NCI-H2081 (cell line): ENCODE data around the gene MYPN.
"Not testable (repeated sequence)": the region's sequence is repeated elsewhere in the genome, so short reads cannot be mapped to it uniquely, and the experiment has no call there.

Experiments
- DNase-seq, 2 experiments: peaks; one replicate each; lab custom pipeline; 2025; lab: John Stamatoyannopoulos, UW

Gene MYPN

DNA sequence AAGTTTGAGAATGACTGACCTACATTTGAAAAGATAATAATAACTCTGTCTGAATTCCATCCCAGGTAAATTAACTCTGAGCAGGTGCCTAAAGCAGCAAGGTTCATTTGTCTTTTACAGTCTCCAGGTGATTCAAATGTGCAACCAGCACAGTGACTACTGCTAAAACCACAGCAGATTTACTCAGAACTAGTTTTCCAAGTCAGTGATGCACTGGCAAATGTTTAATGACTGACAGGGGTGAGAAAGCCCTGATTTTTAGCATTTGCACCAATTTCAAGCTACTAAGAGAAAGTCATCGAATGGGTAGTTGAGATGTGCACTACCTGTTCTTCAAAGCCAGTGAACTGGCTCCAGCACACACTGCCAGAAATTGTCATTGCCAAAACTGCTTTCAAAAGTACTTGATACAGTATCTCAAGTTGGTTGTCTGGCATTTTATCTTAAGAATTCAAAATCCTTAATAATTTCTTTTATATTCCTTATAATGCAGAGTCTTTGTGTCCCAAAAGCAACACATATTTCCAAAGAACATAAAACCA is 62.3 kb downstream of the MYPN start:
- DNase-seq: no peak

DNA sequence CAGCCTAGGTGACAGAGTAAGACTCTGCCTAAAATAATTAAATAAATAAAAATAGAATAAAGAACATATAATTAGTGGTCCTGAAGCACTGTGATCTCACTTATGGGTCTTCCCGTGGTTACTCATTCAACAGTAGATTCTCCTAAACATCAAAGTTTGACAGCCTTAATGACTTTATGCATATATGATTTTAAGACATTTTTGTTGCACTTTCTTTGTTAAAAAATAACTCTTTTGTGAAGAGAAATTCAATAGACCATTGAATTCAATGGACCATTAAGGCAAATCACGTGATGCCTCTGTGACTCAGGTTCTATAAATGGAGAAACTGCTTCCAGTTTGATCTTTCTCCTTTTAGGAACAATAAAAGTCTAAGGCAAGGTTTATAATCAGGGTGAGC is 63.0 kb downstream of the MYPN start:
- no peak for DNase-seq

- DNase-seq: no peak
These were observed 66.7 kb downstream of the MYPN start for GRCh38 chr10:68175949-68176348.

GRCh38 chr10:68176797-68177196 is 67.5 kb downstream of the MYPN start:
- DNase-seq: no peak

DNA sequence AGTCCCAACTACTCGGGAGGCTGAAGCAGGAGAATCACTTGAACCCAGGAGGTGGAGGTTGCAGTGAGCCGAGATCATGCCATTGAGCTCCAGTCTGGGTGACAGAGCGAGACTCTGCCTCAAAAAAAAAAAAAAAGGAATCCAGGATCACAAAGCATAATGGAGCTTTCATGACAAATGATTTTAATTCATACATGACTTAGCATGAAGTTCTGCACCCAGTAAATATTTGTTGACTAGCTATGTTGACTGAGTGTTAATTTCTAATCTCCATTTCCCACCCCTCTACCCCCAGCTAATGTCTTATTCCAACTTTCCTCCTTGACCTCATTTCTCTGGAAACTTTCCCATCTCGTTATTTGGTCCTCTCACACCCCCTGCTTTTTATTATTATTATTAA is 69.3 kb downstream of the MYPN start:
- no peak for DNase-seq

GRCh38 chr10:68179016-68179415 is 69.7 kb downstream of the MYPN start:
- no peak for DNase-seq

DNA sequence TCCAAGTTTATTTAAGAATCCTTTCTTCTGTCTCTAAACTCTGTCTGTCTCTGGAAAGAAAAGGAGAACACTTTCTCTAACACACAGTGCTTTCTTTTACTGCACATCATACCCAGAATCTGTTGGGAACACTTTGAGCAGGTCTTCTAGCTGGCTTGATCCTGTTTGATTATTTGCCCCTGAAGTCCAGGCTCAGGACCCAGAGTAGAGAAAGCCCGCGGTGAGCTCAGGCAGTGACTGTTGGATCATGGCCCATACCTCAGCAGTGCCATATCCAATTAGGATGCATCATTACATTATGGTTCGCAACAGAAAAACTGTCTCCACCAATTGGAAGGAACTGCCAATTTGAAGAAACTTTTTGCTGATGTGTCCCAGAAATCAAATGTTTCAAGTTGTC is 71.2 kb downstream of the MYPN start:
- DNase-seq: no peak

DNA sequence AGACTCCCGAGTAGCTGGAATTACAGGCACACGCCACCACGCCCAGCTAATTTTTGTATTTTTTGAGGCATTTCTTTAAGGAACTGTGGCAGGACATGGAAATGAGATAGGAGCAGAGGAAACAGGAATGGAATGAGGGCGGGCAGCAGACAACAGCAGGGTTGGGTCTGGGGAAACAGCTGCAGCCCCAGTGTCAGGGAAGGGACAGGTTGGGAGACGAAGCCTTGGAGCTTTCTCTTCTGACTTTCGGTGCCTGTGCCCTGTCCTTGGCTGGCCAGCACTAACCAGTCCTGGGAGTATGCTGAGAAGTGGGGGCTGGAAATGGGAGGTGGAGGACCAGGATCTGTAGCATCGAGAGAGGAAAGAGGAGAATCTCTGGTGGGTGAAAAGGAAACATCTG is 75.3 kb downstream of the MYPN start:
- no peak for DNase-seq

DNA sequence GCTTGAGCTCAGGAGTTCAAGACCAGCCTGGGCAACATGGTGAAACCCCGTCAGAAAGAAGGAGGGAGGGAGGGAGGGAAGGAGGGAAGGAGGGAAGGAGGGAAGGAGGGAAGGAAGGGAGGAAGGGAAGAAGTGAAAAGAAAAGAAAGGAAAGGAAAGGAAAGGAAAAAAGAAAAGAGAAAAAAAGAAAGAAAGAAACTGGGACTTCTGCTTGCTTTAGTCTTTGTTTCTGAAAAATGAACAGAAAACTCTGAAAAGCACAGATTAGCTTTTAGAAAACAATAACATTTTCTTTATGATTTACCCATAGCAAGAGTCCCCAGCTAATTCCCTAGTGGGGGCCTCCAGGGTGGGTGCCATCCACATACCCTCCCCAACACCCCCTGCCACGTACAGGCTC is 75.8 kb downstream of the MYPN start:
- no peak for DNase-seq

DNA sequence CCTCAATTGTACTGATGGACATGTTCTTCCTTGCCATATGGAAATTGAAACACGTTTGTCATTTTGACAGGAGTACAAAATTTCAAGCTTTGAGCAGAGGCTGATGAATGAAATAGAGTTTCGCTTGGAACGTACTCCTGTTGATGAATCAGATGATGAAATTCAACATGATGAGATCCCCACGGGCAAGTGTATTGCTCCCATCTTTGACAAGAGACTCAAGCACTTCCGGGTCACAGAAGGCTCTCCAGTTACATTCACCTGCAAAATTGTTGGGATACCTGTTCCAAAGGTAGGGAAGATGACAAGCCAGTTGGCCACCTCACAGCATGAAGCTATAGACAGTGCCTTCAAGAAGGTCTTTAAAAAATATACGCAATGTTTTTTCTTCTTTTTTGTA is 79.5 kb downstream of the MYPN start:
- no peak for DNase-seq

- DNase-seq: no peak
These were observed 82.8 kb downstream of the MYPN start for GRCh38 chr10:68192113-68192512.

GRCh38 chr10:68194290-68194689 is 85.0 kb downstream of the MYPN start:
- DNase-seq: no peak

GRCh38 chr10:68195776-68196175 is 86.5 kb downstream of the MYPN start:
- not testable (repeated sequence) for DNase-seq

- DNase-seq: no peak
These were observed 87.4 kb downstream of the MYPN start for GRCh38 chr10:68196701-68197100.

DNA sequence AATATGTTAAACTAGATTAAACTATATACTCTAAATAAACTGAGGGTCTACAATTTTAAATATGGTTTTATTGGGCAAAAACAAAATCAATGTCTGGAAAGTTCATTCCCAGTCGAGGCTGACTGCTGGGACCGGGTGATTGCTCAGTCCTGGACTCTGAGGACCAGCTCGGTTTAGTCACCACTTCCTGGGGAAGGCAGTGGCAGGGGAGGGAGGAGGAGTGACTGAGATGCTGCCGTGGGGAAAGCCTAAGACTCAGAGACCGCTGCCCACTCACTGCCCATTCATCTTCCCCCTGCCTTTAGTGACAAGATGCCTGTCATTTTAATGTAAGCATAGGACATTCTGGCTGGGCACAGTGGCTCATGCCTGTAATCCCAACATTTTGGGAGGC is 93.7 kb downstream of the MYPN start:
- no peak for DNase-seq

- peak; percentile 14 to 44 for DNase-seq
These were observed 99.2 kb downstream of the MYPN start for GRCh38 chr10:68208424-68209042.

- no peak for DNase-seq
These were observed 102.4 kb downstream of the MYPN start for GRCh38 chr10:68211669-68212068.

- no peak for DNase-seq
These were observed 103.5 kb downstream of the MYPN start for GRCh38 chr10:68212721-68213352.

DNA sequence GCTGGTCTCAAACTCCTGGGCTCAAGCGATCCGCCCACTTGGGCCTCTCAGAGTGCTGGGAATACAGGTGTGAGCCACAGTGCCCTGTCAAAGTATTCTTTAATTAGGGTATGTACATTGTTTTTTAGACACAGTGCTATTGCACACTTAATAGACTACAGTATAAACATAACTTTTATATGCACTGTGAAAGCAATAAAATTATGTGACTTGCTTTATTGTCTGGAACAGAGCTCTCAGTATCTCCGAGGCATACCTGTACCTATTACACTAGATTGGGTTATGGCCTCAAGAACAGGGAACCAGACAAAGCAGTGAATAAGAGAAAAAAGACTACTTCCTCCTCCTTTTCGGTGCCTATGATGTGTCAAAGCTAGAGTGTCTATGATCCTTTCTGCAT is 109.5 kb downstream of the MYPN start:
- DNase-seq: no peak

DNA sequence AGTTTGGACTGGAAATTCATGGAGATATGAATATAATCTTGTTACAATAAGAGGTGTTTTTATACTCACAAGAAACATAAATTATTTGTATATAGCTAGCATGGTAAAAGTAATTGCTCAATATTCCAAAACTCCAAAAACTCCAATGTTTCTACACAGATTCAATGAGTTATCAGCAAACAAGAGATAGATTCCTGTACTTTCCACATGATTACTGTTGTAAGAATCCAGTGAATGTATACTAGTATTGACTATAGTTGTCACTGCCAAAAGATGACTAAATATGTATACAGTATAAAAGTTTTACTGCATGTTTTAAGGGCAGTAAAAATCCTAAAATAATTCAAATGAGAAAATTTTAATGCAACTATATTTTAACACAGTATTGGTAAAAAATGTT is 111.9 kb downstream of the MYPN start:
- no peak for DNase-seq

GRCh38 chr10:68222391-68222790 is 113.1 kb downstream of the MYPN start:
- DNase-seq: no peak

GRCh38 chr10:68223535-68224165 is 114.4 kb downstream of the MYPN start:
- DNase-seq: no peak

DNA sequence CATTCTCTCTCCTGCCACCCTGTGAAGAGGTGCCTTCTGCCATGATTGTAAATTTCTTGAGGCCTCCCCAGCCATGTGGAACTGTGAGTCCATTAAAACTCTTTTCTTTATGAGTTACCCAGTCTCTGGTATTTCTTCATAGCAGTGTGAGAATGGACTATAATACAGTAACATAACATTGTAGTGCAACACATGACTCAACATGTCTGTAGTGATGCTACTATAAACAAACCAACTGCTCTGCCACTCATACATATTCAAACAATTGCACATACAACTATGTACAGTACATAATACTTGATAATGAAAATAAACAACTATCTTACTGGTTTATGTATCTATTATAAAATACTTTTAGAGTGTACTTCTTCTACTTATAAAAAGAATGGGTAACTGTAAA is 115.5 kb downstream of the MYPN start:
- no peak for DNase-seq
